Prostate gland (tissue), 2 donors: ENCODE results near the gene IQGAP2. TPM values are rescaled to one million over a fixed set of nuclear protein-coding genes. Genes with fewer than 3 reads are reported as not detected.

Source experiments
- DNase-seq: peaks from one replicate; pipeline ENCODE4 v3.0.0-alpha.2; 2019; ENCODE audit warnings: low spot score
- H3K27ac ChIP-seq, 2 donors: fragments of 200-600 bp; sonication (generic); 2 replicates each; pipeline ENCODE4 v1.5.1; 2017 to 2019
- H3K27me3 ChIP-seq: fragments of 200-600 bp; sonication (generic); replicated peaks from 2 replicates; pipeline ENCODE4 v1.5.1; 2019; ENCODE audit not compliant: insufficient read depth
- H3K36me3 ChIP-seq, 2 donors: fragments of 200-600 bp; sonication (generic); 1 replicate in 1 of 2; 2 replicates in 1 of 2; pipeline versions ENCODE4 v1.5.1 to v1.8.1; 2017 to 2019
- H3K4me1 ChIP-seq: fragments of 200-600 bp; sonication (generic); replicated peaks from 2 replicates; pipeline ENCODE4 v1.5.1; 2019
- H3K4me3 ChIP-seq, 2 donors: fragments of 200-600 bp; sonication (generic); 2 replicates each; pipeline ENCODE4 v1.5.1; 2017 to 2019
- H3K9me3 ChIP-seq: fragments of 200-600 bp; sonication (generic); 2 replicates; pipeline ENCODE4 v1.5.1; 2017
- CTCF ChIP-seq, 4 experiments: fragments of 200-600 bp in 2 of 4; fragments of 450-650 bp in 2 of 4; sonication (generic) in 2 of 4; IDR thresholded peaks; 1 replicate in 3 of 4; 2 replicates in 1 of 4; pipeline ENCODE4 v1.5.1; 2016 to 2019; ENCODE audit warnings: antibody characterized with exemption in 4 of 4, mild to moderate bottlenecking in 2 of 4, moderate library complexity in 2 of 4
- POLR2A ChIP-seq: fragments of 450-650 bp; IDR thresholded peaks from one replicate; pipeline ENCODE4 v1.6.1; 2016; ENCODE audit warnings: antibody characterized with exemption, mild to moderate bottlenecking
- POLR2AphosphoS5 ChIP-seq: sonication (generic); formaldehyde crosslinking; IDR thresholded peaks from one replicate; pipeline ENCODE4 v1.6.1; 2017; ENCODE audit warnings: antibody characterized with exemption
- WGBS: methylation state at CpG from one replicate; pipeline ENCODE4 v1.1.5; 2018; 5-methylcytosine and 5-hydroxymethylcytosine counted together
- intact Hi-C: fragments of 100-400 bp; cut with DNase I; formaldehyde crosslinking; loops from one replicate; pipeline ENCODE4 v1.14.2; 2022
- total RNA-seq, 2 donors: library from RNA; depleted of rRNA; stranded (reverse); fragments of >200 nt; gene quantifications; one replicate each; pipeline ENCODE4 v1.1.0, GENCODE V29; 2016

IQGAP2 gene
- total RNA-seq, 2 donors from 2014 or later = 41.5 to 64.9 TPM

- WGBS = 54% methylated on average over 5 of the region's 5 CpGs
- no peaks in the 10 kb centered on the region for H3K27me3 ChIP-seq
- no peaks in the 10 kb centered on the region for H3K4me1 ChIP-seq
- H3K27ac ChIP-seq = peak overlapping the region in 1 of 2 donors; percentile 3
- intact Hi-C loops = no loop called here
- no peak overlapping the region for H3K4me3 ChIP-seq
- no peak for DNase-seq
- no peaks in the 10 kb centered on the region for H3K9me3 ChIP-seq
- TF ChIP-seq CTCF (IDR thresholded peaks at IDR 0.05) (no peak), POLR2A (no peak), POLR2AphosphoS5 (no peak)
- no peaks in the 10 kb centered on the region for H3K36me3 ChIP-seq
These were observed 23.8 kb upstream of the IQGAP2 start for GRCh38 chr5:76379316-76379715.

GRCh38 chr5:76379855-76380254, 23.2 kb upstream of the IQGAP2 start:
- Histone ChIP-seq H3K4me3 (no peak overlapping the region), H3K27me3 (no peaks in the 10 kb centered on the region), H3K4me1 (no peaks in the 10 kb centered on the region), H3K36me3 (no peaks in the 10 kb centered on the region), H3K27ac (peak overlapping the region in 1 of 2 donors; percentile 3), H3K9me3 (no peaks in the 10 kb centered on the region)
- intact Hi-C loops = no loop called here
- 13% methylated on average over 1 of the region's 1 CpG for WGBS
- no peak for DNase-seq
- TF ChIP-seq CTCF (IDR thresholded peaks at IDR 0.05) (no peak), POLR2A (no peak), POLR2AphosphoS5 (no peak)

GRCh38 chr5:76380346-76381066, 22.6 kb upstream of the IQGAP2 start:
- no peaks in the 10 kb centered on the region for H3K27me3 ChIP-seq
- peak overlapping the region in 1 of 2 donors; percentile 43 for H3K27ac ChIP-seq
- TF ChIP-seq POLR2A = no peak
- TF ChIP-seq CTCF (IDR thresholded peaks at IDR 0.05) = no peak
- TF ChIP-seq POLR2AphosphoS5 = no peak
- no peaks in the 10 kb centered on the region for H3K9me3 ChIP-seq
- DNase-seq = no peak
- no peaks in the 10 kb centered on the region for H3K4me1 ChIP-seq
- no peak overlapping the region for H3K4me3 ChIP-seq
- WGBS = 72% methylated on average over 7 of the region's 7 CpGs
- H3K36me3 ChIP-seq = no peaks in the 10 kb centered on the region
- intact Hi-C loops = no loop called here

GRCh38 chr5:76383126-76383832, 19.8 kb upstream of the IQGAP2 start:
- Histone ChIP-seq H3K27ac (no peak overlapping the region), H3K27me3 (no peaks in the 10 kb centered on the region), H3K4me3 (no peak overlapping the region), H3K4me1 (peaks cover 3% of the 10 kb centered on the region), H3K36me3 (no peaks in the 10 kb centered on the region), H3K9me3 (no peaks in the 10 kb centered on the region)
- TF ChIP-seq CTCF (IDR thresholded peaks at IDR 0.05) = no peak
- no peak for TF ChIP-seq POLR2AphosphoS5
- TF ChIP-seq POLR2A = no peak
- 79% methylated on average over 4 of the region's 4 CpGs for WGBS
- intact Hi-C loops = no loop called here
- DNase-seq = no peak

GRCh38 chr5:76384189-76384588, 18.9 kb upstream of the IQGAP2 start:
- Histone ChIP-seq H3K9me3 (no peaks in the 10 kb centered on the region), H3K4me3 (no peak overlapping the region), H3K36me3 (no peaks in the 10 kb centered on the region), H3K4me1 (peaks cover 5% of the 10 kb centered on the region), H3K27ac (no peak overlapping the region), H3K27me3 (no peaks in the 10 kb centered on the region)
- 29% methylated on average over 4 of the region's 4 CpGs for whole genome bisulfite sequencing
- no peak for DNase-seq
- intact Hi-C loops = no loop called here
- TF ChIP-seq POLR2AphosphoS5 (no peak), POLR2A (no peak), CTCF (IDR thresholded peaks at IDR 0.05) (no peak)
